Endothelial cell of umbilical vein (primary cell): ENCODE results near the gene STYK1. TPM values are rescaled to one million over a fixed set of nuclear protein-coding genes. Genes with fewer than 3 reads are reported as not detected.
"Not testable (repeated sequence)": the region's sequence is repeated elsewhere in the genome, so short reads cannot be mapped to it uniquely, and the experiment has no call there.

Experiments used
- BruUV-seq: library from RNA; stranded (reverse); fragments of 400-500 nt; replicated peaks from 2 replicates; lab custom pipeline; 2021; lab: Mats Ljungman, UMichigan
- CTCF ChIA-PET: fragments of 300-600, 350-600 bp; sonication (Branson Sonifier 250); formaldehyde crosslinking; loops from one replicate; lab custom pipeline; 2021; ENCODE audit warnings: antibody characterized with exemption, inconsistent platforms; lab: Charles Lee
- POLR2A ChIA-PET: fragments of 300-600, 350-600 bp; sonication (Branson Sonifier 250); formaldehyde crosslinking; loops from one replicate; lab custom pipeline; 2021; ENCODE audit warnings: antibody characterized with exemption, inconsistent platforms; lab: Charles Lee
- DNase-seq: peaks from one replicate; pipeline ENCODE4 v3.0.0-alpha.2; 2011; ENCODE audit warnings: low read depth, low spot score
- FAIRE-seq: peaks from 2 replicates; lab custom pipeline; 2011; peaks lifted over from hg19 to GRCh38; lab: Jason Lieb, UNC
- H2AFZ ChIP-seq: 2 replicates; pipeline ENCODE4 v1.6.0; 2012; ENCODE audit warnings: low read depth, low read length, control low read depth, inconsistent platforms
- H3K27ac ChIP-seq: 2 replicates; pipeline ENCODE4 v1.5.1; 2011; ENCODE audit warnings: low read depth, mild to moderate bottlenecking, control low read depth, low read length, moderate library complexity; ENCODE audit not compliant: insufficient read depth
- H3K27me3 ChIP-seq, 2 experiments: 2 replicates each; pipeline versions ENCODE4 v1.6.0 to v1.6.1; 2011; ENCODE audit warnings: low read length in 2 of 2, mixed read lengths in 1 of 2; ENCODE audit not compliant: control insufficient read depth in 2 of 2, insufficient read depth in 2 of 2
- H3K36me3 ChIP-seq, 2 experiments: 2 replicates in 1 of 2; 3 replicates in 1 of 2; pipeline ENCODE4 v1.5.1; 2011; ENCODE audit warnings: low read length in 2 of 2, mild to moderate bottlenecking in 1 of 2, moderate library complexity in 1 of 2; ENCODE audit not compliant: control insufficient read depth in 2 of 2, insufficient read depth in 2 of 2; ENCODE audit errors: extremely low read depth in 1 of 2
- H3K4me1 ChIP-seq: 3 replicates; pipeline ENCODE4 v1.5.1; 2011; ENCODE audit warnings: mild to moderate bottlenecking, low read length; ENCODE audit not compliant: control insufficient read depth, insufficient read depth; ENCODE audit errors: extremely low read depth
- H3K4me2 ChIP-seq: 2 replicates; pipeline ENCODE4 v1.6.1; 2011; ENCODE audit warnings: low read length, control low read depth, mixed read lengths; ENCODE audit not compliant: insufficient read depth
- H3K4me3 ChIP-seq, 3 experiments: fragments of 200-600 bp in 1 of 3; sonication (generic), shearing (Covaris generic) in 1 of 3; replicated peaks in 1 of 3; 2 replicates each; pipeline ENCODE4 v1.5.1; 2011 to 2016; ENCODE audit warnings: control low read depth in 3 of 3, low read length in 3 of 3, mild to moderate bottlenecking in 2 of 3, inconsistent platforms in 1 of 3, low read depth in 1 of 3, moderate library complexity in 1 of 3; ENCODE audit not compliant: insufficient read depth in 1 of 3
- H3K79me2 ChIP-seq: 2 replicates; pipeline ENCODE4 v1.6.0; 2012; ENCODE audit warnings: low read length, inconsistent platforms; ENCODE audit not compliant: control insufficient read depth, insufficient read depth
- H3K9ac ChIP-seq: replicated peaks from 2 replicates; pipeline ENCODE3; 2011; ENCODE audit warnings: low read length, control low read depth; ENCODE audit not compliant: insufficient read depth; ENCODE audit errors: extremely low read depth
- H3K9me1 ChIP-seq: replicated peaks from 3 replicates; pipeline ENCODE4 v1.6.0; 2011; ENCODE audit warnings: mild to moderate bottlenecking, low read length; ENCODE audit not compliant: control insufficient read depth, insufficient read depth; ENCODE audit errors: extremely low read depth
- H3K9me3 ChIP-seq: replicated peaks from 2 replicates; pipeline ENCODE4 v1.5.1; 2012; ENCODE audit warnings: low read length, inconsistent platforms; ENCODE audit not compliant: control insufficient read depth, insufficient read depth
- H4K20me1 ChIP-seq: replicated peaks from 2 replicates; pipeline ENCODE3; 2011; ENCODE audit warnings: mild to moderate bottlenecking, low read length; ENCODE audit not compliant: control insufficient read depth, insufficient read depth; ENCODE audit errors: extremely low read depth
- CTCF ChIP-seq, 2 donors: IDR thresholded peaks; 1 replicate in 1 of 2; 2 replicates in 1 of 2; pipeline ENCODE4 v1.5.1; 2011; ENCODE audit warnings: low read length in 2 of 2, mild to moderate bottlenecking in 2 of 2, moderate library complexity in 2 of 2, control low read depth in 1 of 2, inconsistent platforms in 1 of 2, low read depth in 1 of 2; ENCODE audit not compliant: insufficient read depth in 1 of 2; ENCODE audit errors: extremely low read depth in 1 of 2
- EZH2 ChIP-seq: IDR thresholded peaks from 2 replicates; pipeline ENCODE4 v1.6.1; 2012; ENCODE audit warnings: borderline replicate concordance, low read depth, mild to moderate bottlenecking, moderate library complexity, low read length, inconsistent platforms; ENCODE audit not compliant: severe bottlenecking
- FOS ChIP-seq: IDR thresholded peaks from 2 replicates; pipeline ENCODE4 v1.6.1; 2011; ENCODE audit warnings: mild to moderate bottlenecking, low read length, moderate library complexity, borderline replicate concordance; ENCODE audit not compliant: insufficient read depth
- GATA2 ChIP-seq: IDR thresholded peaks from 2 replicates; pipeline ENCODE4 v1.7.0; 2011; ENCODE audit warnings: low read depth, mild to moderate bottlenecking, moderate library complexity, mixed read lengths, low read length; ENCODE audit not compliant: insufficient read length, insufficient read depth
- JUN ChIP-seq: IDR thresholded peaks from 2 replicates; pipeline ENCODE4 v1.6.1; 2011; ENCODE audit warnings: borderline replicate concordance, low read depth; ENCODE audit not compliant: insufficient read length, insufficient read depth
- MAX ChIP-seq: IDR thresholded peaks from 2 replicates; pipeline ENCODE4 v1.6.1; 2011; ENCODE audit not compliant: insufficient read depth, insufficient read length
- MYC ChIP-seq: IDR thresholded peaks from one replicate; pipeline ENCODE4 v1.6.1; 2011; ENCODE audit warnings: mild to moderate bottlenecking, low read depth, low read length
- POLR2A ChIP-seq: IDR thresholded peaks from 2 replicates; pipeline ENCODE4 v1.6.1; 2012; ENCODE audit warnings: low read depth, mild to moderate bottlenecking, control low read depth, low read length
- POLR2AphosphoS5 ChIP-seq: IDR thresholded peaks from 2 replicates; pipeline ENCODE4 v1.6.1; 2012; ENCODE audit warnings: low read depth, mild to moderate bottlenecking, control low read depth, low read length, moderate library complexity; ENCODE audit not compliant: insufficient read depth
- dilution Hi-C: fragments of 300-500 bp; cut with MboI; formaldehyde crosslinking; loops from one replicate; pipeline ENCODE4 v1.15.0; 2019; ENCODE audit warnings: low sequenced_read_pairs; ENCODE audit not compliant: extremely low pct_ligation_motif_present
- intact Hi-C: fragments of 100-400 bp; cut with micrococcal nuclease; formaldehyde crosslinking; loops from one replicate; pipeline ENCODE4 v1.10.0; 2022
- polyA plus RNA-seq, 4 experiments: library from polyadenylated mRNA; depleted of rRNA in 3 of 4; stranded (reverse) in 3 of 4; unstranded in 1 of 4; fragments of >200 nt; gene quantifications; 2 replicates each; pipeline versions ENCODE4 v1.2.1 to v1.2.3, GENCODE V29; 2011 to 2012; ENCODE audit warnings: missing spikeins in 1 of 4
- total RNA-seq: library from RNA; stranded (reverse); gene quantifications from 2 replicates; pipeline ENCODE4 v1.2.3, GENCODE V29; 2021

STYK1 gene
- total and polyA plus RNA-seq, 2 donors (not counting 3 experiments of a cell fraction or from before 2014, with no cell fraction given) = 7.7 to 15.2 TPM

GRCh38 chr12:10652192-10652591, 21.7 kb downstream of the STYK1 start:
- Histone ChIP-seq H3K9me1 (no peaks in the 10 kb centered on the region), H3K4me1 (no peaks in the 10 kb centered on the region), H3K9me3 (no peaks in the 10 kb centered on the region), H2AFZ (no peak overlapping the region), H4K20me1 (no peaks in the 10 kb centered on the region), H3K4me3 (no peak overlapping the region), H3K27ac (no peak overlapping the region), H3K27me3 (no peaks in the 10 kb centered on the region), H3K9ac (no peak overlapping the region), H3K79me2 (peaks cover 26% of the 10 kb centered on the region), H3K4me2 (no peak overlapping the region), H3K36me3 (no peaks in the 10 kb centered on the region)
- no TSS peak for BruUV-seq
- ChIA-PET CTCF (interaction anchor here (1.1 to 1.2 kb wide), 2 partner anchors 13 to 16 kb away, joined by 3 read pairs; no protein-coding TSS in a partner anchor), POLR2A (no interaction called here)
- FAIRE-seq = no peak
- dilution Hi-C loops = no loop called here
- TF ChIP-seq EZH2 (no peak), POLR2A (no peak), FOS (no peak), MYC (no peak), JUN (no peak), GATA2 (no peak), MAX (no peak), CTCF (IDR thresholded peaks at IDR 0.05; ENCODE audit: extremely low read depth in 1 of 2, insufficient read depth in 1 of 2, low read depth in 1 of 2, low read length in 2 of 2) (no peak), POLR2AphosphoS5 (no peak)
- intact Hi-C loops = no loop called here
- DNase-seq = no peak

- CTCF ChIA-PET, H4K20me1 ChIP-seq, H3K27ac ChIP-seq, H3K9me3 ChIP-seq, H3K4me3 ChIP-seq, H3K27me3 ChIP-seq, FAIRE-seq, DNase-seq, POLR2A ChIA-PET, dilution Hi-C loops, H2AFZ ChIP-seq, BruUV-seq, H3K4me2 ChIP-seq, H3K9me1 ChIP-seq, H3K9ac ChIP-seq, H3K36me3 ChIP-seq: not testable (repeated sequence)
- Histone ChIP-seq H3K79me2 (peaks cover 31% of the 10 kb centered on the region), H3K4me1 (peaks cover 23% of the 10 kb centered on the region)
- intact Hi-C loops = loop anchor here (10.0 kb wide), 1 partner anchor 612 kb away; the partner anchor contains the start of gene CLEC9A
Measured at GRCh38 chr12:10646576-10646975, 27.3 kb downstream of the STYK1 start.
